Heart right ventricle (tissue), 16 donors: ENCODE results near the gene AGFG1. TPM values are rescaled to one million over a fixed set of nuclear protein-coding genes. Genes with fewer than 3 reads are reported as not detected.

Experiments
- ATAC-seq, 8 donors: fragments of 200-7000 bp; cut with Tn5 transposase; one replicate each; pipeline ENCODE4 v1.9.1; 2020; ENCODE audit warnings: mild to moderate bottlenecking in 8 of 8, moderate library complexity in 8 of 8, moderate number of reproducible peaks in 1 of 8
- DNase-seq, 2 donors: peaks; one replicate each; pipeline ENCODE4 v3.0.0-alpha.2; 2020
- H3K27ac ChIP-seq, 10 donors: fragments of 200-600 bp; sonication (generic) in 2 of 10; one replicate each; pipeline versions ENCODE4 v1.5.0 to v1.8.0; 2020 to 2022; ENCODE audit warnings: mild to moderate bottlenecking in 3 of 10
- H3K27me3 ChIP-seq, 7 donors: fragments of 200-600 bp; one replicate each; pipeline ENCODE4 v1.8.0; 2021 to 2022; ENCODE audit warnings: mild to moderate bottlenecking in 2 of 7
- H3K36me3 ChIP-seq, 9 donors: fragments of 200-600 bp; sonication (generic) in 1 of 9; one replicate each; pipeline versions ENCODE4 v1.5.0 to v1.8.0; 2020 to 2022; ENCODE audit warnings: mild to moderate bottlenecking in 2 of 9
- H3K4me1 ChIP-seq, 9 donors: fragments of 200-600 bp; sonication (generic) in 1 of 9; one replicate each; pipeline versions ENCODE4 v1.5.0 to v1.8.0; 2020 to 2022; ENCODE audit warnings: mild to moderate bottlenecking in 4 of 9
- H3K4me3 ChIP-seq, 10 donors: fragments of 200-600 bp; sonication (generic) in 2 of 10; one replicate each; pipeline versions ENCODE4 v1.5.0 to v1.8.0; 2020 to 2022; ENCODE audit warnings: mild to moderate bottlenecking in 7 of 10, moderate library complexity in 2 of 10
- H3K9me3 ChIP-seq, 11 donors: fragments of 200-600 bp in 10 of 11; sonication (generic) in 2 of 11; one replicate each; pipeline versions ENCODE4 v1.5.0 to v1.8.0; 2013 to 2022; ENCODE audit warnings: mild to moderate bottlenecking in 2 of 11, control low read depth in 1 of 11, moderate library complexity in 1 of 11
- CTCF ChIP-seq, 9 donors: fragments of 200-600 bp; sonication (generic) in 2 of 9; IDR thresholded peaks; one replicate each; pipeline versions ENCODE4 v1.5.0 to v1.8.0; 2021 to 2022; ENCODE audit warnings: antibody characterized with exemption in 9 of 9, mild to moderate bottlenecking in 5 of 9, moderate library complexity in 1 of 9
- WGBS, 2 donors: extraction: QIAGEN DNeasy Blood & Tissue Kit; methylation state at CpG; one replicate each; pipeline ENCODE4 v1.1.7; 2013; ENCODE audit warnings: inconsistent platforms in 1 of 2; 5-methylcytosine and 5-hydroxymethylcytosine counted together
- intact Hi-C, 10 donors: fragments of 100-400 bp; cut with DNase I; formaldehyde crosslinking; loops; one replicate each; pipeline versions ENCODE4 v1.11.1 to v1.14.2; 2022
- polyA plus RNA-seq, 2 donors: library from polyadenylated mRNA; stranded (reverse); fragments of 200-250 nt; gene quantifications; one replicate each; pipeline ENCODE4 v1.2.3, GENCODE V29; 2013
- total RNA-seq, 10 donors: library from RNA; stranded (reverse); fragmentation: NEBNext Ultra II Directional in 3 of 10; extraction: Animal tissue kit (Norgen Biotek cat#: 25700) in 3 of 10; gene quantifications; one replicate each; pipeline versions ENCODE4 v1.2.1 to v1.2.4, GENCODE V29; 2021 to 2023
- donor health status: Arrhythmogenic right ventricular cardiomyopathy.
- donor health status: ischemic (EF 13 %, LVEDD 7.1; RV severe dilation, severe dysfunction).
- donor health status: healthy with polysubstance abuse.
- donor health status: DM: no; HTN: yes; CAD: no.
- donor health status: DM: no; HTN: no; CAD: no.
- donor health status: ischemic (EF 25% LVEDD 6.9; RV normal size, moderate dysfunction).
- donor health status: ischemic (EF 25% LVEDD 5.7; RV mildly dilated, moderate dysfunction).
- donor health status: healthy.
- donor health status: DM: yes; HTN: yes; CAD: no.
- donor health status: Ischemic cardiomyopathy.
- donor health status: ischemic (EF 35%, LVEDD 5.7; RV mildly dilated, moderate dysfunction).
- donor health status: nonischemic (EF 11% LVEDD 7.7; RV severe dilation, severe dysfunction).
- donor health status: DM: yes; HTN: yes; CAD: no.
- donor health status: PGD.
- donor health status: ischemic (EF 29% LVEDD 5.4; RV normal size, mild dysfunction).
- donor health status: nonischemic (EF 23%, LVEDD 6.1; RV moderate dilation, normal function).

Gene AGFG1
- total and polyA plus RNA-seq, 12 donors: 14.1 to 77.9 (median 57.5) TPM

- H3K27me3 ChIP-seq: no peaks in the 10 kb centered on the region
- no peak for TF ChIP-seq CTCF (IDR thresholded peaks at IDR 0.05)
- ATAC-seq: peak in 2 of 8 donors; percentile 10 to 19
- intact Hi-C loops: no loop called here
- DNase-seq: no peak
- no peak overlapping the region for H3K4me3 ChIP-seq
- H3K4me1 ChIP-seq: peaks cover 0 to 33% (median 8%) of the 10 kb centered on the region in 9 donors
- no peaks in the 10 kb centered on the region for H3K9me3 ChIP-seq
- H3K36me3 ChIP-seq: no peaks in the 10 kb centered on the region
- peak overlapping the region in 4 of 10 donors; percentile 35 to 66 (median 55) for H3K27ac ChIP-seq
Measured at GRCh38 chr2:227451655-227451992, 20.3 kb upstream of the AGFG1 start.

GRCh38 chr2:227453810-227454209 lies 18.1 kb upstream of the AGFG1 start:
- H3K27ac ChIP-seq: no peak overlapping the region
- DNase-seq (no peak), ATAC-seq (no peak)
- 94 to 95% methylated on average over 1 of the region's 1 CpG for WGBS, 2 donors
- H3K27me3 ChIP-seq: no peaks in the 10 kb centered on the region
- no peak overlapping the region for H3K4me3 ChIP-seq
- H3K9me3 ChIP-seq: no peaks in the 10 kb centered on the region
- intact Hi-C loops: no loop called here
- TF ChIP-seq CTCF (IDR thresholded peaks at IDR 0.05): no peak
- H3K4me1 ChIP-seq: peaks cover 0 to 33% (median 8%) of the 10 kb centered on the region in 9 donors
- no peaks in the 10 kb centered on the region for H3K36me3 ChIP-seq

DNA sequence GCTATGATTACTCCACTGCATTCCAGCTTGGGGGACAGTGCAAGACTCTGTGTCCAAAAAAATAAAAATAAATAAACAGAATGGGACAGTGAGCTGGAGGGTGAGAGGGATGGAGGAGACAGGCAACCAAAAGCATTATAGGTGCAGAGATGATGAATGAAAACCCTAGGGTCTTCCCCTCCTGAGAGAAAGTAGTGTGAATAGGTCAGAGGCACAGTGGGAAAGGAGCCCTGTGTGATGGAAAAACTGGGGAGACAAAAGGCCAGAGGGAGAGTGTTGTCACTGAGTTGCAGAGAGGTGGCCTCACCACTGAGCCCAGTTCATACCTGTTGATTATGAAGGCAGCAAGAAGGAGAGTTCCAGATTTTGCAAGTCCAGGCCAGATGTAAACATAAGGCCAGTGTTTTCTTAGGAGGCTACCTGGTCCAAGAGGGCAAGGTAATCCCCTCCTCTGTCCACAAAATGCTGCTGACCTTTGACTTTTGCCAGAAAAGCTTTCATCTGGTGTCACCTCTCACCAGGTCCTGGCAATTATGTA lies 17.6 kb upstream of the AGFG1 start:
- Histone ChIP-seq H3K4me3 (no peak overlapping the region), H3K4me1 (peaks cover 0 to 32% (median 8%) of the 10 kb centered on the region in 9 donors), H3K9me3 (no peaks in the 10 kb centered on the region), H3K27ac (no peak overlapping the region), H3K27me3 (no peaks in the 10 kb centered on the region), H3K36me3 (no peaks in the 10 kb centered on the region)
- no peak for TF ChIP-seq CTCF (IDR thresholded peaks at IDR 0.05)
- intact Hi-C loops: no loop called here
- DNase-seq: no peak
- ATAC-seq: no peak

DNA sequence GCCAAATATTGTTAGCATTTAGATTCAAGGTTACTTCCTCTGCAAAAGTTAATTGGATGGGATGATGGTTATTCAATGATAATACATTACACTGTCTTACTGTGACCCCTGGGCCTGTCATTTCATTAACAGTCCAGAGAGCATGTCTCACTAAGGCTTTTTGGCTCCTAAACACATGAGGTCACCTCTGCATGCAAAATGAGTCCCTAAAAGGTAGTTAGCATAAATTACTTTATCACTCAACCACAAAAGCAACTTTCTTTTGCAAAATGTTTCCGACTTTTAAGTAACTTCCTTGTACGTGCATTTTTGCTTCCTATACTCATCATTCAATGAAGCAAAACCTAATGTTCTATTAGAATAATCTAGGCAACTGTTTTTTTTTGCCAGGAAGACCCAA lies 16.8 kb upstream of the AGFG1 start:
- Histone ChIP-seq H3K36me3 (no peaks in the 10 kb centered on the region), H3K27me3 (no peaks in the 10 kb centered on the region), H3K4me3 (no peak overlapping the region), H3K4me1 (peaks cover 0 to 29% (median 7%) of the 10 kb centered on the region in 9 donors), H3K27ac (no peak overlapping the region), H3K9me3 (no peaks in the 10 kb centered on the region)
- intact Hi-C loops: no loop called here
- TF ChIP-seq CTCF (IDR thresholded peaks at IDR 0.05): no peak
- DNase-seq: no peak
- ATAC-seq: no peak
- WGBS, 2 donors: 48 to 76% methylated on average over 2 of the region's 2 CpGs
